ENCODE measurements around the gene FKBP4.

- TF ChIP-seq, protein P1, sequence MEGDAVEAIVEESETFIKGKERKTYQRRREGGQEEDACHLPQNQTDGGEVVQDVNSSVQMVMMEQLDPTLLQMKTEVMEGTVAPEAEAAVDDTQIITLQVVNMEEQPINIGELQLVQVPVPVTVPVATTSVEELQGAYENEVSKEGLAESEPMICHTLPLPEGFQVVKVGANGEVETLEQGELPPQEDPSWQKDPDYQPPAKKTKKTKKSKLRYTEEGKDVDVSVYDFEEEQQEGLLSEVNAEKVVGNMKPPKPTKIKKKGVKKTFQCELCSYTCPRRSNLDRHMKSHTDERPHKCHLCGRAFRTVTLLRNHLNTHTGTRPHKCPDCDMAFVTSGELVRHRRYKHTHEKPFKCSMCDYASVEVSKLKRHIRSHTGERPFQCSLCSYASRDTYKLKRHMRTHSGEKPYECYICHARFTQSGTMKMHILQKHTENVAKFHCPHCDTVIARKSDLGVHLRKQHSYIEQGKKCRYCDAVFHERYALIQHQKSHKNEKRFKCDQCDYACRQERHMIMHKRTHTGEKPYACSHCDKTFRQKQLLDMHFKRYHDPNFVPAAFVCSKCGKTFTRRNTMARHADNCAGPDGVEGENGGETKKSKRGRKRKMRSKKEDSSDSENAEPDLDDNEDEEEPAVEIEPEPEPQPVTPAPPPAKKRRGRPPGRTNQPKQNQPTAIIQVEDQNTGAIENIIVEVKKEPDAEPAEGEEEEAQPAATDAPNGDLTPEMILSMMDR (conservative IDR thresholded peaks at IDR 0.05; ENCODE audit: low read depth, low read length) = peak; percentile 88
- no peak for TF ChIP-seq EZH2 (IDR thresholded peaks at IDR 0.05; ENCODE audit: low read length, unreplicated experiment)
- TF ChIP-seq EZH2phosphoT487 (IDR thresholded peaks at IDR 0.05; ENCODE audit: borderline replicate concordance, low read length) = no peak
Observed at GRCh38 chr12:2783936-2784600, 10.7 kb upstream of the FKBP4 start.
